K562 (cell line): Measurements from ENCODE around the gene ACSL3. TPM values are rescaled to one million over a fixed set of nuclear protein-coding genes. Genes with fewer than 3 reads are reported as not detected.

ENCODE experiments used
- ATAC-seq: fragments of 200-7000 bp; cut with Tn5 transposase; 3 replicates; pipeline ENCODE4 v1.9.1; 2020; ENCODE audit warnings: moderate library complexity
- BruUV-seq: library from RNA; stranded (reverse); fragments of 400-500 nt; replicated peaks from 2 replicates; lab custom pipeline; 2021; lab: Mats Ljungman, UMichigan
- CTCF ChIA-PET: fragments of 300-600 bp; formaldehyde crosslinking; extraction: SDS; loops from one replicate; lab custom pipeline; 2021; ENCODE audit warnings: low intra/inter-chr PET ratio; lab: Yijun Ruan, JAX
- POLR2A ChIA-PET: fragments of 300-600, 350-650 bp; sonication (Branson Sonifier 250); formaldehyde crosslinking; extraction: SDS; loops from one replicate; lab custom pipeline; 2021; ENCODE audit warnings: antibody characterized with exemption, inconsistent platforms; lab: Yijun Ruan, JAX
- DNase-seq, 4 experiments: peaks; one replicate each; pipeline versions ENCODE4 v3.0.0 to v3.0.0-alpha.2; 2011 to 2018; ENCODE audit warnings: low spot score in 3 of 4, mixed read lengths in 3 of 4; ENCODE audit errors: extremely low read depth in 1 of 4
- FAIRE-seq: peaks from 2 replicates; lab custom pipeline; 2011; peaks lifted over from hg19 to GRCh38; lab: Jason Lieb, UNC
- H2AFZ ChIP-seq: 2 replicates; pipeline ENCODE4 v1.6.0; 2011; ENCODE audit warnings: low read depth, low read length, control low read depth, inconsistent platforms
- H3K27ac ChIP-seq: fragments of 200-600 bp; 3 replicates; pipeline ENCODE4 v1.8.0; 2011; ENCODE audit warnings: low read depth, mild to moderate bottlenecking, control low read depth, inconsistent platforms, low read length, moderate library complexity, mixed read lengths; ENCODE audit errors: extremely low read depth
- H3K27me3 ChIP-seq, 2 experiments: fragments of 300-600 bp in 1 of 2; 2 replicates in 1 of 2; 3 replicates in 1 of 2; pipeline versions ENCODE4 v1.6.0 to v1.8.0; 2011; ENCODE audit warnings: inconsistent platforms in 2 of 2, low read length in 2 of 2, mild to moderate bottlenecking in 1 of 2, mixed read lengths in 1 of 2, moderate library complexity in 1 of 2; ENCODE audit not compliant: control insufficient read depth in 2 of 2, insufficient read depth in 2 of 2
- H3K36me3 ChIP-seq: fragments of 300-600 bp; 3 replicates; pipeline ENCODE4 v1.8.0; 2011; ENCODE audit warnings: mild to moderate bottlenecking, low read length, inconsistent platforms; ENCODE audit not compliant: control insufficient read depth, insufficient read depth
- H3K4me1 ChIP-seq, 2 experiments: fragments of 200-600 bp in 1 of 2; replicated peaks in 1 of 2; 2 replicates in 1 of 2; 3 replicates in 1 of 2; pipeline versions ENCODE4 v1.5.1 to v1.8.0; 2011; ENCODE audit warnings: inconsistent platforms in 2 of 2, low read length in 2 of 2, mild to moderate bottlenecking in 1 of 2, mixed read lengths in 1 of 2, moderate library complexity in 1 of 2; ENCODE audit not compliant: control insufficient read depth in 2 of 2, insufficient read depth in 2 of 2
- H3K4me2 ChIP-seq: 2 replicates; pipeline ENCODE4 v1.6.1; 2011; ENCODE audit warnings: low read length, control low read depth, inconsistent platforms, mixed read lengths; ENCODE audit not compliant: insufficient read depth
- H3K4me3 ChIP-seq: fragments of 200-600 bp; sonication (generic), shearing (Covaris generic); 2 replicates; pipeline ENCODE4 v1.5.1; 2016; ENCODE audit warnings: control low read depth, inconsistent platforms
- H3K79me2 ChIP-seq: fragments of 200-600 bp; 3 replicates; pipeline ENCODE4 v1.8.0; 2011; ENCODE audit warnings: low read length, inconsistent platforms; ENCODE audit not compliant: control insufficient read depth, insufficient read depth
- H3K9ac ChIP-seq, 2 experiments: 2 replicates each; pipeline versions ENCODE4 v1.6.0 to v1.6.1; 2011; ENCODE audit warnings: low read depth in 2 of 2, low read length in 2 of 2, control low read depth in 1 of 2, inconsistent platforms in 1 of 2, mild to moderate bottlenecking in 1 of 2, mixed read lengths in 1 of 2; ENCODE audit not compliant: insufficient read depth in 1 of 2
- H3K9me1 ChIP-seq: one replicate; pipeline ENCODE4 v1.6.0; 2011; ENCODE audit warnings: inconsistent platforms, mild to moderate bottlenecking, low read length, moderate library complexity; ENCODE audit not compliant: control insufficient read depth, insufficient read depth
- H3K9me3 ChIP-seq: replicated peaks from 2 replicates; pipeline ENCODE4 v1.5.1; 2011; ENCODE audit warnings: low read depth, low read length, inconsistent platforms; ENCODE audit not compliant: control insufficient read depth, insufficient read depth
- H4K20me1 ChIP-seq: replicated peaks from 2 replicates; pipeline ENCODE4 v1.6.1; 2011; ENCODE audit warnings: low read length, inconsistent platforms, mixed read lengths; ENCODE audit not compliant: control insufficient read depth, insufficient read depth
- FOXK1 ChIP-seq: sonication (generic); formaldehyde crosslinking; IDR thresholded peaks from 2 replicates; pipeline ENCODE4 v1.8.0; 2022; ENCODE audit warnings: missing genetic modification reagents, mild to moderate bottlenecking, borderline replicate concordance
- KDM5B ChIP-seq: fragments of 200-600 bp; sonication (generic); IDR thresholded peaks from 2 replicates; pipeline ENCODE4 v1.6.1; 2012; ENCODE audit warnings: low read depth, mild to moderate bottlenecking, moderate library complexity, low read length, control low read depth, inconsistent platforms; ENCODE audit not compliant: insufficient replicate concordance
- NR2C2 ChIP-seq, 2 experiments: fragments of 200-800 bp in 1 of 2; sonication (Bioruptor generic) in 1 of 2; sonication (generic) in 1 of 2; formaldehyde crosslinking in 1 of 2; IDR thresholded peaks; 2 replicates each; pipeline versions ENCODE4 v1.6.1 to v1.8.0; 2016 to 2022; ENCODE audit warnings: mild to moderate bottlenecking in 1 of 2, missing compliant biosample characterization in 1 of 2, missing genetic modification characterization in 1 of 2, missing genetic modification reagents in 1 of 2
- PHF8 ChIP-seq: fragments of 200-600 bp; sonication (generic); IDR thresholded peaks from 2 replicates; pipeline ENCODE4 v1.6.1; 2012; ENCODE audit warnings: mixed run types, mild to moderate bottlenecking, inconsistent platforms, low read length, moderate library complexity, borderline replicate concordance
- SLC30A9 ChIP-seq: fragments of 250-450 bp; sonication (Bioruptor Pico); IDR thresholded peaks from 2 replicates; pipeline ENCODE4 v1.8.0; 2022; ENCODE audit warnings: mild to moderate bottlenecking, moderate library complexity
- ZNF165 ChIP-seq: fragments of 250-450 bp; sonication (Bioruptor Pico); IDR thresholded peaks from 2 replicates; pipeline ENCODE4 v1.4.0; 2020; ENCODE audit warnings: borderline replicate concordance
- ZNF311 ChIP-seq: fragments of 250-450 bp; sonication (Bioruptor Pico); IDR thresholded peaks from 2 replicates; pipeline ENCODE4 v1.4.0; 2020; ENCODE audit warnings: mild to moderate bottlenecking, moderate library complexity
- WGBS: fragments of 100-300 bp; shearing (Covaris generic); methylation state at CpG from one replicate; pipeline ENCODE4 v1.1.6; 2016; ENCODE audit warnings: low coverage, mixed read lengths; ENCODE audit not compliant: insufficient coverage; ENCODE audit errors: missing lambda C conversion rate; 5-methylcytosine and 5-hydroxymethylcytosine counted together
- in situ Hi-C: fragments of 300-500 bp; cut with MboI; formaldehyde crosslinking; loops from 4 replicates; pipeline ENCODE4 v1.15.0; 2018; ENCODE audit warnings: inconsistent platforms, mixed read lengths
- intact Hi-C: fragments of 100-400 bp; cut with micrococcal nuclease; formaldehyde crosslinking; loops from 2 replicates; pipeline ENCODE4 v1.14.2; 2022
- polyA plus RNA-seq, 8 experiments: library from polyadenylated mRNA; depleted of rRNA in 4 of 8; stranded (reverse) in 5 of 8; unstranded in 3 of 8; fragments of >200 nt; fragmentation: Nextera tagmentation in 2 of 8; fragmentation: Illumina TruSeq in 1 of 8; extraction: Ambion mirVana in 2 of 8; extraction: Trizol in 1 of 8; gene quantifications; 2 replicates each; pipeline versions ENCODE4 v1.2.1 to v1.2.3, GENCODE V29; 2011 to 2014; ENCODE audit warnings: inconsistent platforms in 1 of 8, missing spikeins in 1 of 8
- total RNA-seq, 7 experiments: library from RNA; depleted of rRNA in 6 of 7; stranded (reverse); fragments of >200 nt in 6 of 7; fragmentation: Illumina TruSeq in 2 of 7; extraction: Trizol in 2 of 7; gene quantifications; 2 replicates each; pipeline versions ENCODE4 v1.2.1 to v1.2.3, GENCODE V29; 2011 to 2021; ENCODE audit warnings: low replicate concordance in 1 of 7
- TF ChIP-seq, protein P1 (sequence below): fragments of 150-350 bp; IDR thresholded peaks from 2 replicates; pipeline ENCODE4 v1.6.1; 2014; ENCODE audit warnings: low read depth, mild to moderate bottlenecking, low read length, borderline replicate concordance

ACSL3 gene
- total and polyA plus RNA-seq, 9 of the 15 experiments (the other 6 are each of a cell fraction or from before 2014, with no cell fraction given), result 21.3 to 123 (median 85.2) TPM

- no peak for FAIRE-seq
- no peak for ATAC-seq
- TF ChIP-seq PHF8 (no peak), ZNF311 (CRISPR knock-in tag) (no peak), NR2C2 (CRISPR knock-in tag; IDR thresholded peaks at IDR 0.05) (no peak), NR2C2 (tag; IDR thresholded peaks at IDR 0.05) (no peak), SLC30A9 (CRISPR knock-in tag) (no peak), ZNF165 (CRISPR knock-in tag) (no peak), FOXK1 (CRISPR knock-in tag) (no peak), KDM5B (no peak)
- TF ChIP-seq, protein P1, sequence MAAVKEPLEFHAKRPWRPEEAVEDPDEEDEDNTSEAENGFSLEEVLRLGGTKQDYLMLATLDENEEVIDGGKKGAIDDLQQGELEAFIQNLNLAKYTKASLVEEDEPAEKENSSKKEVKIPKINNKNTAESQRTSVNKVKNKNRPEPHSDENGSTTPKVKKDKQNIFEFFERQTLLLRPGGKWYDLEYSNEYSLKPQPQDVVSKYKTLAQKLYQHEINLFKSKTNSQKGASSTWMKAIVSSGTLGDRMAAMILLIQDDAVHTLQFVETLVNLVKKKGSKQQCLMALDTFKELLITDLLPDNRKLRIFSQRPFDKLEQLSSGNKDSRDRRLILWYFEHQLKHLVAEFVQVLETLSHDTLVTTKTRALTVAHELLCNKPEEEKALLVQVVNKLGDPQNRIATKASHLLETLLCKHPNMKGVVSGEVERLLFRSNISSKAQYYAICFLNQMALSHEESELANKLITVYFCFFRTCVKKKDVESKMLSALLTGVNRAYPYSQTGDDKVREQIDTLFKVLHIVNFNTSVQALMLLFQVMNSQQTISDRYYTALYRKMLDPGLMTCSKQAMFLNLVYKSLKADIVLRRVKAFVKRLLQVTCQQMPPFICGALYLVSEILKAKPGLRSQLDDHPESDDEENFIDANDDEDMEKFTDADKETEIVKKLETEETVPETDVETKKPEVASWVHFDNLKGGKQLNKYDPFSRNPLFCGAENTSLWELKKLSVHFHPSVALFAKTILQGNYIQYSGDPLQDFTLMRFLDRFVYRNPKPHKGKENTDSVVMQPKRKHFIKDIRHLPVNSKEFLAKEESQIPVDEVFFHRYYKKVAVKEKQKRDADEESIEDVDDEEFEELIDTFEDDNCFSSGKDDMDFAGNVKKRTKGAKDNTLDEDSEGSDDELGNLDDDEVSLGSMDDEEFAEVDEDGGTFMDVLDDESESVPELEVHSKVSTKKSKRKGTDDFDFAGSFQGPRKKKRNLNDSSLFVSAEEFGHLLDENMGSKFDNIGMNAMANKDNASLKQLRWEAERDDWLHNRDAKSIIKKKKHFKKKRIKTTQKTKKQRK, result no peak
- TF ChIP-seq, all 486 proteins: peak for 0
- ChIA-PET CTCF (interaction anchor here (0.6 kb wide), 1 partner anchor 180 kb away, joined by 3 read pairs; no protein-coding TSS in a partner anchor), POLR2A (interaction anchor here (1.0 kb wide), 1 partner anchor 12 kb away, joined by 3 read pairs; no protein-coding TSS in a partner anchor)
- Histone ChIP-seq H3K4me2 (no peak overlapping the region), H3K9ac (no peak overlapping the region), H3K79me2 (peaks cover 99% of the 10 kb centered on the region), H3K4me1 (peaks cover 5 to 20% of the 10 kb centered on the region in 2 experiments; a peak in 4 of 5 replicates), H3K36me3 (no peaks in the 10 kb centered on the region), H3K9me3 (no peaks in the 10 kb centered on the region), H3K27ac (no peak overlapping the region), H3K27me3 (no peaks in the 10 kb centered on the region), H3K9me1 (no peaks in the 10 kb centered on the region), H4K20me1 (peaks cover 52% of the 10 kb centered on the region), H2AFZ (no peak overlapping the region), H3K4me3 (no peak overlapping the region)
- BruUV-seq, result no TSS peak
- DNase-seq, result no peak
- intact Hi-C loops, result no loop called here
- in situ Hi-C loops, result no loop called here
- WGBS, result 96% methylated on average over 4 of the region's 4 CpGs
These were observed 11.7 kb downstream of the ACSL3 start for GRCh38 chr2:222872551-222872950.
